Neural cell (in vitro differentiated cells): ENCODE measurements around the gene ELN. TPM values are rescaled to one million over a fixed set of nuclear protein-coding genes. Genes with fewer than 3 reads are reported as not detected.

Experiments
- H2AFZ ChIP-seq: fragments of 200-600, 300-800 bp; sonication (generic), shearing (Covaris generic); 2 replicates; pipeline ENCODE4 v1.6.0; 2014; ENCODE audit warnings: low read depth, mild to moderate bottlenecking, antibody characterized with exemption, low read length, moderate library complexity
- H3F3A ChIP-seq: fragments of 200-600 bp; shearing (Covaris generic); 2 replicates; pipeline ENCODE4 v1.6.1; 2016; ENCODE audit warnings: mild to moderate bottlenecking, moderate library complexity, mixed read lengths, antibody characterized with exemption, low read length; ENCODE audit not compliant: insufficient read depth, poor library complexity, severe bottlenecking
- H3K27ac ChIP-seq: fragments of 200-600, 300-800 bp; sonication (generic), shearing (Covaris generic); 2 replicates; pipeline ENCODE4 v1.5.1; 2014; ENCODE audit warnings: mild to moderate bottlenecking, low read length, moderate library complexity
- H3K27me3 ChIP-seq: fragments of 300-800, 200-600 bp; sonication (generic), shearing (Covaris generic); 2 replicates; pipeline ENCODE4 v1.6.0; 2014; ENCODE audit warnings: mild to moderate bottlenecking, low read depth, low read length, moderate library complexity; ENCODE audit not compliant: insufficient read depth
- H3K36me3 ChIP-seq: fragments of 300-800, 200-600 bp; sonication (generic), shearing (Covaris generic); 2 replicates; pipeline ENCODE4 v1.5.1; 2014; ENCODE audit warnings: mild to moderate bottlenecking, antibody characterized with exemption, low read length, moderate library complexity; ENCODE audit not compliant: insufficient read depth
- H3K4me2 ChIP-seq: fragments of 300-800, 200-600 bp; sonication (generic), shearing (Covaris generic); 2 replicates; pipeline ENCODE4 v1.6.0; 2014; ENCODE audit warnings: mild to moderate bottlenecking, low read length
- H3K4me3 ChIP-seq: fragments of 300-800, 200-600 bp; sonication (generic), shearing (Covaris generic); 2 replicates; pipeline ENCODE4 v1.5.1; 2014; ENCODE audit warnings: mild to moderate bottlenecking, low read length, moderate library complexity
- H3K79me2 ChIP-seq: fragments of 200-600 bp; shearing (Covaris generic); replicated peaks from 2 replicates; pipeline ENCODE4 v1.6.0; 2014; ENCODE audit warnings: mild to moderate bottlenecking, low read length, moderate library complexity; ENCODE audit not compliant: insufficient read depth
- H3K9ac ChIP-seq: fragments of 300-800, 200-600 bp; sonication (generic), shearing (Covaris generic); 2 replicates; pipeline ENCODE4 v1.6.1; 2016; ENCODE audit warnings: mild to moderate bottlenecking, low read length, mixed read lengths
- H3K9me2 ChIP-seq: fragments of 200-600 bp; shearing (Covaris generic); 2 replicates; pipeline ENCODE4 v1.6.1; 2016; ENCODE audit warnings: mild to moderate bottlenecking, low read length, mixed read lengths; ENCODE audit not compliant: insufficient read depth
- H3K9me3 ChIP-seq: fragments of 200-600, 300-800 bp; sonication (generic), shearing (Covaris generic); 2 replicates; pipeline ENCODE4 v1.6.1; 2016; ENCODE audit warnings: mild to moderate bottlenecking, mixed run types, low read length, moderate library complexity, mixed read lengths
- H4K20me1 ChIP-seq: fragments of 200-600 bp; shearing (Covaris generic); 2 replicates; pipeline ENCODE4 v1.6.1; 2016; ENCODE audit warnings: mild to moderate bottlenecking, mixed run types; ENCODE audit not compliant: insufficient read depth
- EZH2 ChIP-seq: fragments of 200-600, 300-800 bp; shearing (Covaris generic), sonication (generic); IDR thresholded peaks from 2 replicates; pipeline ENCODE4 v1.6.1; 2014; ENCODE audit warnings: antibody characterized with exemption, low read length, borderline replicate concordance, mild to moderate bottlenecking; ENCODE audit not compliant: insufficient read depth, poor library complexity, severe bottlenecking
- MXI1 ChIP-seq: fragments of 450-650 bp; conservative IDR thresholded peaks from 2 replicates; pipeline ENCODE4 v1.6.1; 2014; ENCODE audit warnings: antibody characterized with exemption, mild to moderate bottlenecking; ENCODE audit not compliant: poor library complexity, severe bottlenecking
- SMC3 ChIP-seq: fragments of 450-650 bp; conservative IDR thresholded peaks from 2 replicates; pipeline ENCODE4 v1.6.1; 2014; ENCODE audit warnings: antibody characterized with exemption, mild to moderate bottlenecking, moderate library complexity; ENCODE audit not compliant: poor library complexity
- polyA plus RNA-seq: library from polyadenylated mRNA; depleted of rRNA; stranded (reverse); fragments of >200 nt; gene quantifications from 2 replicates; pipeline ENCODE4 v1.2.3, GENCODE V29; 2014
- TF ChIP-seq, protein P1 (sequence below): IDR thresholded peaks from 2 replicates; pipeline ENCODE4 v1.6.1; 2012; ENCODE audit warnings: borderline replicate concordance

The ELN gene
- polyA plus RNA-seq, 1 donor from 2014 or later, result not detected

DNA sequence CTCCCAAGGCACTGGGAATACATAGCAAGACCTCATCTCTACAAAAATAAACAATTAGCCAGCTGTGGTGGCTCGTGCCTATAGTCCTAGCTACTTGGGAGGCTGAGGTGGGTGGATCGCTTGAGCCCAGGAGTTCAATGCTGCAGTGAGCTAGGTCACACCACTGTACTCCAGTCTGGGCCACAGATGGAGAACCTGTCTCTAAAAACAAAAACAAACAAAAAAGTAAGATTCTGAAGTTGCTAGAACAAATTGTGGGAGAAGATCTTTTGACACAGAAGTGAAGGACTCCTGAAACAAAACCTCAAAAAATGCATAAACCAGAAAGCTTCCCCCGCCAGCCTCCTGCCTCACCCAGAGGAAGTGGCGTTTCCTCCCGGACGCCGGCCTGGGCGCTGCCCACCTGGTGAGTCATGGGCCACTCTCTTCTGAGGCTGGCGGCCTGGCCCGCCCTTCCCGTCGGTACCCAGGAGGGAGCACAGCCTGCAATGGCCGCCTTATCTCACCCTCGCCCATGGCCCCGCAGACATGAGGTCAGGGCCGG, 25.4 kb upstream of the ELN start:
- Histone ChIP-seq H3K36me3 (no peaks in the 10 kb centered on the region), H3K9me3 (no peaks in the 10 kb centered on the region), H3K4me2 (no peak overlapping the region), H3K27ac (no peak overlapping the region), H4K20me1 (no peaks in the 10 kb centered on the region), H3F3A (no peaks in the 10 kb centered on the region), H3K27me3 (no peaks in the 10 kb centered on the region), H3K4me3 (no peak overlapping the region), H3K9me2 (no peaks in the 10 kb centered on the region), H3K79me2 (no peaks in the 10 kb centered on the region), H3K9ac (no peak overlapping the region), H2AFZ (no peak overlapping the region)
- TF ChIP-seq SMC3 (no peak), MXI1 (no peak)

DNA sequence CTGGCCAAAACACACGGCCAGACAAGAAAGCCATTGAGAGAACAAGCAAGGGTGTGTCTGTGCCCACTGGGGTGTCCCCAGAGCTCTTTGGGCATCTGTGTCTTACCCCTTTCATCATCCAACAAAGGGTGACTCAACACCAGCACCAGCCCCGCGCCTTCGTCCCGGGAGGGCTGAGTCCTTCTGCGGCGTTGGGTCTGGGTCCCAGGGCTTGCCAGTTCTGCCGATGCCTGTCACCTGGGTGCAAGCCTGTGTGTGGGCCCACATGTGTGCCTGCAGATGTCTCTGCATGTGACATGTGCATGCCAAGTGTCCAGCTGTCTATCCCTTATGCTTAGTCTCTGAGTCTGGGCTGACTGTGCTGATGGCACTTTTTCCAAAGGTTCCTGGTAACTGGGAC, 24.4 kb upstream of the ELN start:
- no peaks in the 10 kb centered on the region for H3K79me2 ChIP-seq
- H3K4me2 ChIP-seq, result no peak overlapping the region
- H3K9me2 ChIP-seq, result no peaks in the 10 kb centered on the region
- H3K9me3 ChIP-seq, result no peaks in the 10 kb centered on the region
- TF ChIP-seq, protein P1, sequence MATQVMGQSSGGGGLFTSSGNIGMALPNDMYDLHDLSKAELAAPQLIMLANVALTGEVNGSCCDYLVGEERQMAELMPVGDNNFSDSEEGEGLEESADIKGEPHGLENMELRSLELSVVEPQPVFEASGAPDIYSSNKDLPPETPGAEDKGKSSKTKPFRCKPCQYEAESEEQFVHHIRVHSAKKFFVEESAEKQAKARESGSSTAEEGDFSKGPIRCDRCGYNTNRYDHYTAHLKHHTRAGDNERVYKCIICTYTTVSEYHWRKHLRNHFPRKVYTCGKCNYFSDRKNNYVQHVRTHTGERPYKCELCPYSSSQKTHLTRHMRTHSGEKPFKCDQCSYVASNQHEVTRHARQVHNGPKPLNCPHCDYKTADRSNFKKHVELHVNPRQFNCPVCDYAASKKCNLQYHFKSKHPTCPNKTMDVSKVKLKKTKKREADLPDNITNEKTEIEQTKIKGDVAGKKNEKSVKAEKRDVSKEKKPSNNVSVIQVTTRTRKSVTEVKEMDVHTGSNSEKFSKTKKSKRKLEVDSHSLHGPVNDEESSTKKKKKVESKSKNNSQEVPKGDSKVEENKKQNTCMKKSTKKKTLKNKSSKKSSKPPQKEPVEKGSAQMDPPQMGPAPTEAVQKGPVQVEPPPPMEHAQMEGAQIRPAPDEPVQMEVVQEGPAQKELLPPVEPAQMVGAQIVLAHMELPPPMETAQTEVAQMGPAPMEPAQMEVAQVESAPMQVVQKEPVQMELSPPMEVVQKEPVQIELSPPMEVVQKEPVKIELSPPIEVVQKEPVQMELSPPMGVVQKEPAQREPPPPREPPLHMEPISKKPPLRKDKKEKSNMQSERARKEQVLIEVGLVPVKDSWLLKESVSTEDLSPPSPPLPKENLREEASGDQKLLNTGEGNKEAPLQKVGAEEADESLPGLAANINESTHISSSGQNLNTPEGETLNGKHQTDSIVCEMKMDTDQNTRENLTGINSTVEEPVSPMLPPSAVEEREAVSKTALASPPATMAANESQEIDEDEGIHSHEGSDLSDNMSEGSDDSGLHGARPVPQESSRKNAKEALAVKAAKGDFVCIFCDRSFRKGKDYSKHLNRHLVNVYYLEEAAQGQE, result no peak
- H4K20me1 ChIP-seq, result no peaks in the 10 kb centered on the region
- no peak overlapping the region for H3K27ac ChIP-seq
- H3K27me3 ChIP-seq, result no peaks in the 10 kb centered on the region
- no peak overlapping the region for H3K4me3 ChIP-seq
- H2AFZ ChIP-seq, result no peak overlapping the region
- no peaks in the 10 kb centered on the region for H3K36me3 ChIP-seq
- no peaks in the 10 kb centered on the region for H3F3A ChIP-seq
- no peak overlapping the region for H3K9ac ChIP-seq

- H3K4me3 ChIP-seq, result no peak overlapping the region
- H3K27me3 ChIP-seq, result no peaks in the 10 kb centered on the region
- H3K27ac ChIP-seq, result no peak overlapping the region
- H3K9ac ChIP-seq, result no peak overlapping the region
- H3K4me2 ChIP-seq, result no peak overlapping the region
- TF ChIP-seq MXI1, result no peak
- TF ChIP-seq EZH2, result no peak
- no peaks in the 10 kb centered on the region for H3F3A ChIP-seq
- H3K79me2 ChIP-seq, result no peaks in the 10 kb centered on the region
- H3K36me3 ChIP-seq, result no peaks in the 10 kb centered on the region
- no peaks in the 10 kb centered on the region for H3K9me2 ChIP-seq
- H3K9me3 ChIP-seq, result no peaks in the 10 kb centered on the region
- H2AFZ ChIP-seq, result no peak overlapping the region
- H4K20me1 ChIP-seq, result no peaks in the 10 kb centered on the region
These were observed 21.9 kb upstream of the ELN start for GRCh38 chr7:74006032-74006431.
